MM.1S (cell line): Measurements from ENCODE around the gene PTPRF.

Experiments
- DNase-seq: peaks from one replicate; pipeline ENCODE4 v3.0.0-alpha.2; 2015
- H2AFZ ChIP-seq: fragments of 300-600 bp; sonication (generic); 2 replicates; pipeline ENCODE4 v1.6.0; 2016; ENCODE audit warnings: antibody characterized with exemption, low read length
- H3F3A ChIP-seq: fragments of 300-600 bp; sonication (generic); 2 replicates; pipeline ENCODE4 v1.6.1; 2016; ENCODE audit warnings: mild to moderate bottlenecking, antibody characterized with exemption, low read length, moderate library complexity, mixed read lengths; ENCODE audit not compliant: insufficient read depth
- H3K27ac ChIP-seq: fragments of 300-600 bp; sonication (generic); 2 replicates; pipeline ENCODE4 v1.5.1; 2016; ENCODE audit warnings: mild to moderate bottlenecking, low read length
- H3K27me3 ChIP-seq: fragments of 300-600 bp; sonication (generic); replicated peaks from 2 replicates; pipeline ENCODE4 v1.6.0; 2016; ENCODE audit warnings: low read length; ENCODE audit not compliant: insufficient read depth
- H3K36me3 ChIP-seq: fragments of 300-600 bp; sonication (generic); replicated peaks from 2 replicates; pipeline ENCODE4 v1.6.1; 2016; ENCODE audit warnings: mild to moderate bottlenecking, low read length, mixed read lengths; ENCODE audit not compliant: insufficient read depth
- H3K4me1 ChIP-seq: fragments of 300-600 bp; sonication (generic); 2 replicates; pipeline ENCODE4 v1.6.1; 2016; ENCODE audit warnings: low read length, mixed read lengths
- H3K4me2 ChIP-seq: fragments of 300-600 bp; sonication (generic); 2 replicates; pipeline ENCODE4 v1.6.0; 2016; ENCODE audit warnings: low read depth, low read length
- H3K4me3 ChIP-seq: fragments of 300-600 bp; sonication (generic); 2 replicates; pipeline ENCODE4 v1.5.1; 2016; ENCODE audit warnings: low read length, mixed read lengths
- H3K79me2 ChIP-seq: fragments of 300-600 bp; sonication (generic); 2 replicates; pipeline ENCODE4 v1.6.1; 2016; ENCODE audit warnings: mixed run types, low read length, mixed read lengths
- H3K9ac ChIP-seq: fragments of 300-600 bp; sonication (generic); 2 replicates; pipeline ENCODE4 v1.6.1; 2016; ENCODE audit warnings: low read length, mixed read lengths
- H3K9me2 ChIP-seq: fragments of 300-600 bp; sonication (generic); replicated peaks from 2 replicates; pipeline ENCODE4 v1.6.1; 2016; ENCODE audit warnings: mild to moderate bottlenecking, low read length, mixed read lengths; ENCODE audit not compliant: insufficient read depth
- H3K9me3 ChIP-seq: fragments of 300-600 bp; sonication (generic); replicated peaks from 2 replicates; pipeline ENCODE4 v1.6.1; 2016; ENCODE audit warnings: mild to moderate bottlenecking, low read length, mixed read lengths; ENCODE audit not compliant: insufficient read depth
- H4K20me1 ChIP-seq: fragments of 300-600 bp; sonication (generic); 2 replicates; pipeline ENCODE4 v1.6.1; 2016; ENCODE audit warnings: mild to moderate bottlenecking, low read length, moderate library complexity, mixed read lengths; ENCODE audit not compliant: insufficient read depth
- EZH2 ChIP-seq: fragments of 300-600 bp; sonication (generic); optimal IDR thresholded peaks from 2 replicates; pipeline ENCODE3; 2017; ENCODE audit warnings: low read depth, mild to moderate bottlenecking, antibody characterized with exemption, low read length, mixed read lengths
- EZH2phosphoT487 ChIP-seq: fragments of 300-600 bp; sonication (generic); IDR thresholded peaks from 2 replicates; pipeline ENCODE4 v1.6.1; 2018; ENCODE audit warnings: antibody characterized with exemption, low read length
- TF ChIP-seq, protein P1 (sequence below): fragments of 300-600 bp; sonication (generic); IDR thresholded peaks from 2 replicates; pipeline ENCODE4 v1.5.1; 2016; ENCODE audit warnings: antibody characterized with exemption, low read length, mixed read lengths

The PTPRF gene

DNA sequence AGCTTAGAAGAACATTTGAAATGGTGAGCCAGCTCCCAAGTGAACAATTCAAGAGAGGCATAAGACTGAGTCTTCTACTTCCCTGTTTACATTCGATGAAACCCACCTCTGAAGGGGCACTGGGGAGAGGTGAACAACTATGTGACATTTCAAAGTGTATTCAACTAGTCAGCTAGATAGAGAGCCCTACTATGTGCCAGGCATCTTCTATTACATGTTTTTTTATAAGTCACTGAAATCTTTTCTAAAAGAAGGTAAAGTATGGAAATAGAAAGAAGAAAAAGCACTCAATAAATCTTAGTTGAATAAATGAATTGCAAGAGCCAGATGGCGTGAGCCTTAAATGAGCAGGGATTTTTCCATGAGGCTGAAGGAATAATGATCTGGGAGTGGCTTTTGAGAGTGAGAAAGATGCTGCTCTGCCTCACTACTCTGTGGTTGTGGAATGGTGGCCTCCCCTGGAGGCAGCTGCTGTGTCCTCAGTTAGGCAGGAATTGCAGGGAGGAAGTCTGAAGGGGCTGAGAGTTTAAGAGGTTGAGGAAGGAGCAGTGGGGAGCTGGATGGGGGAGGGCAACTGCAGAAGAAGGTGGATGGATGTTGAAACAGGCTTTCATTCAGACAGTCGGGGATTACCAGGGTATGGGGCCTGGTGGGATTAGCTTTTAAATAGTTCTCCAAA, 10.4 kb upstream of the PTPRF start:
- no peak overlapping the region for H3K4me2 ChIP-seq
- H3K4me1 ChIP-seq: no peaks in the 10 kb centered on the region
- H3F3A ChIP-seq: no peaks in the 10 kb centered on the region
- TF ChIP-seq EZH2phosphoT487: no peak
- H3K27me3 ChIP-seq: no peaks in the 10 kb centered on the region; the same call in 1 of the 2 replicates
- H3K9me2 ChIP-seq: no peaks in the 10 kb centered on the region
- H3K36me3 ChIP-seq: no peaks in the 10 kb centered on the region
- H3K79me2 ChIP-seq: no peaks in the 10 kb centered on the region
- DNase-seq: no peak
- no peak overlapping the region for H3K4me3 ChIP-seq
- H3K9ac ChIP-seq: no peak overlapping the region
- no peaks in the 10 kb centered on the region for H3K9me3 ChIP-seq
- H3K27ac ChIP-seq: no peak overlapping the region
- no peak overlapping the region for H2AFZ ChIP-seq
- H4K20me1 ChIP-seq: no peaks in the 10 kb centered on the region

DNA sequence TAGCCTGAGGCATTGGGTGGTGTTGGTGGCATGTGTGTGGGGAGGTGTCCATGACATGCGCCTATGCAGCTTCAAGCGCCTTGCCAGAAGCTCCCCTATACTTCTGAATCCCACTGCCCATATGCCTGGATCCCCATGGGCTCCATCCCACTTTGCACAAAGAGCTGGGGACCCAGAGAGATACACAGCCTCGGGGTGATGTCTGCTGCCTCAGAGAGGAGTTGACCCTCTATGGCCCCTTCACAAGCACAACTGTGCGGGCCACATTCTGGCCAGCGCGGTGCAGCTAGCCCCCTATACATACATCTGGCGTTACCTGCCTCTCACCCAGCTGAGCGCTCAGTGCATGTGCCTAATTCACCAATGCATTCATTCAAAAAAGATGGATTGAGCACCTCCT, 9.6 kb upstream of the PTPRF start:
- H3K4me2 ChIP-seq: no peak overlapping the region
- no peaks in the 10 kb centered on the region for H3K79me2 ChIP-seq
- no peak overlapping the region for H3K27ac ChIP-seq
- H3K9me3 ChIP-seq: no peaks in the 10 kb centered on the region
- DNase-seq: no peak
- no peak overlapping the region for H2AFZ ChIP-seq
- H3F3A ChIP-seq: no peaks in the 10 kb centered on the region
- no peak for TF ChIP-seq EZH2
- TF ChIP-seq, protein P1, sequence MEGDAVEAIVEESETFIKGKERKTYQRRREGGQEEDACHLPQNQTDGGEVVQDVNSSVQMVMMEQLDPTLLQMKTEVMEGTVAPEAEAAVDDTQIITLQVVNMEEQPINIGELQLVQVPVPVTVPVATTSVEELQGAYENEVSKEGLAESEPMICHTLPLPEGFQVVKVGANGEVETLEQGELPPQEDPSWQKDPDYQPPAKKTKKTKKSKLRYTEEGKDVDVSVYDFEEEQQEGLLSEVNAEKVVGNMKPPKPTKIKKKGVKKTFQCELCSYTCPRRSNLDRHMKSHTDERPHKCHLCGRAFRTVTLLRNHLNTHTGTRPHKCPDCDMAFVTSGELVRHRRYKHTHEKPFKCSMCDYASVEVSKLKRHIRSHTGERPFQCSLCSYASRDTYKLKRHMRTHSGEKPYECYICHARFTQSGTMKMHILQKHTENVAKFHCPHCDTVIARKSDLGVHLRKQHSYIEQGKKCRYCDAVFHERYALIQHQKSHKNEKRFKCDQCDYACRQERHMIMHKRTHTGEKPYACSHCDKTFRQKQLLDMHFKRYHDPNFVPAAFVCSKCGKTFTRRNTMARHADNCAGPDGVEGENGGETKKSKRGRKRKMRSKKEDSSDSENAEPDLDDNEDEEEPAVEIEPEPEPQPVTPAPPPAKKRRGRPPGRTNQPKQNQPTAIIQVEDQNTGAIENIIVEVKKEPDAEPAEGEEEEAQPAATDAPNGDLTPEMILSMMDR: no peak
- TF ChIP-seq EZH2phosphoT487: no peak
- no peaks in the 10 kb centered on the region for H3K36me3 ChIP-seq
- H4K20me1 ChIP-seq: no peaks in the 10 kb centered on the region
- no peaks in the 10 kb centered on the region for H3K9me2 ChIP-seq
- H3K27me3 ChIP-seq: no peaks in the 10 kb centered on the region; the same call in 1 of the 2 replicates
- H3K4me3 ChIP-seq: no peak overlapping the region
- no peaks in the 10 kb centered on the region for H3K4me1 ChIP-seq
- H3K9ac ChIP-seq: no peak overlapping the region

DNA sequence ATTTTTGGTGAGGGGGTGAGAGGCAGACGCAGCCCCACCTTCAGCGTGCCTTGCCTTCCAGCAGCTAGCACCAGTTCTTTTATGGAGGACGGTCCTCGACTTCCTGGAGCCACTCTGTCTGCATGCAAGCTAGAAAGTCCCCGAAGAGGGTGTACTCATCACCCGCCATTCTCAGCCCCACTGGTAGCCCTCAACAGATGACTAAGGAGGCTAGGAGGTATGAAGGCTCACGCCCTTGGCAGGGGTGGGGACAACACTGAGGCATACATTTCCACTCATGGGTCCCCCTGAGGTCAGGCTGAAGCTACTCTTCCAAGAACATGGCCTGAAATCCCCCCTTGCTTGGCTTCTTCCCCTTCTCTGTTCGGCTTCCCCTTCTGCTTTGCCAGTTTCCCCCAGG, 8.9 kb upstream of the PTPRF start:
- no peaks in the 10 kb centered on the region; the same call in 1 of the 2 replicates for H3K27me3 ChIP-seq
- no peak overlapping the region for H3K27ac ChIP-seq
- no peak overlapping the region for H2AFZ ChIP-seq
- H3K36me3 ChIP-seq: no peaks in the 10 kb centered on the region
- no peaks in the 10 kb centered on the region for H3K9me3 ChIP-seq
- no peaks in the 10 kb centered on the region for H3K79me2 ChIP-seq
- TF ChIP-seq, protein P1: no peak
- no peak for TF ChIP-seq EZH2
- TF ChIP-seq EZH2phosphoT487: no peak
- H3F3A ChIP-seq: no peaks in the 10 kb centered on the region
- H3K9ac ChIP-seq: no peak overlapping the region
- no peak for DNase-seq
- no peaks in the 10 kb centered on the region for H3K9me2 ChIP-seq
- no peaks in the 10 kb centered on the region for H4K20me1 ChIP-seq
- H3K4me3 ChIP-seq: no peak overlapping the region
- no peak overlapping the region for H3K4me2 ChIP-seq
- H3K4me1 ChIP-seq: no peaks in the 10 kb centered on the region

DNA sequence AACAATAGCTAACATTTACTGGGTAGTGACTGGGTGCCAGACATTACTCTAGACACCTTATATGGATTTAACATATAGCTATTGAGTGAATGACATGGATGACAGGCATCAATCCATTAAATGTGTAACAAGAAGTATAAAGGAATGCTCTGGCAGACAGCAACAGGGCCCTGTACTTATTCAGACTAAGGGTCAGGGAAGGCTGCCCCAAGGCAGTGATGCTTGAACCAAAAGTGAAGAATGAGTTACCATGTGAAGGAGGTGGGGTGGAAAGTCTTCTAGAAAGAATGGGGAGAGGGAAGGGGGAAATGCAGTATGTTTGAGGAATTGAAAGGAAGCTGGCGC, 8.3 kb upstream of the PTPRF start:
- no peaks in the 10 kb centered on the region for H3F3A ChIP-seq
- no peak for DNase-seq
- no peak overlapping the region for H3K4me3 ChIP-seq
- no peaks in the 10 kb centered on the region for H3K36me3 ChIP-seq
- H3K27me3 ChIP-seq: no peaks in the 10 kb centered on the region; the same call in 1 of the 2 replicates
- no peak overlapping the region for H3K27ac ChIP-seq
- H3K4me2 ChIP-seq: no peak overlapping the region
- no peak for TF ChIP-seq EZH2phosphoT487
- TF ChIP-seq EZH2: no peak
- TF ChIP-seq, protein P1: no peak
- H3K9me2 ChIP-seq: no peaks in the 10 kb centered on the region
- H4K20me1 ChIP-seq: no peaks in the 10 kb centered on the region
- H3K9me3 ChIP-seq: no peaks in the 10 kb centered on the region
- H3K9ac ChIP-seq: no peak overlapping the region
- H2AFZ ChIP-seq: no peak overlapping the region
- H3K79me2 ChIP-seq: no peaks in the 10 kb centered on the region
- no peaks in the 10 kb centered on the region for H3K4me1 ChIP-seq
